A549 (cell line): ENCODE measurements around the gene TPGS1. TPM values are rescaled to one million over a fixed set of nuclear protein-coding genes. Genes with fewer than 3 reads are reported as not detected.

ENCODE experiments used
- ATAC-seq, 2 experiments: fragments of 200-7000 bp in 1 of 2; fragments of >200 bp in 1 of 2; cut with Nextera tagmentation in 1 of 2; cut with Tn5 transposase in 1 of 2; 3 replicates each; pipeline versions ENCODE4 v1.8.0 to v1.9.1; 2018 to 2020; ENCODE audit warnings: mild to moderate bottlenecking in 1 of 2, moderate library complexity in 1 of 2
- CTCF ChIA-PET: fragments of 300-600 bp; sonication (Branson Sonifier 250); formaldehyde crosslinking; extraction: SDS; loops from one replicate; lab custom pipeline; 2021; ENCODE audit warnings: antibody characterized with exemption, inconsistent platforms; lab: Yijun Ruan, JAX
- POLR2A ChIA-PET: fragments of 350-600 bp; formaldehyde crosslinking; extraction: SDS; loops from one replicate; lab custom pipeline; 2021; ENCODE audit warnings: antibody characterized with exemption, inconsistent platforms; lab: Yijun Ruan, JAX
- DNase-seq, 2 experiments: peaks; one replicate each; pipeline versions ENCODE4 v3.0.0 to v3.0.0-alpha.2; 2011 to 2016; ENCODE audit warnings: low read depth in 1 of 2, low spot score in 1 of 2
- FAIRE-seq: peaks from 2 replicates; lab custom pipeline; 2011; peaks lifted over from hg19 to GRCh38; lab: Jason Lieb, UNC
- H3K27ac ChIP-seq, 2 experiments: fragments of >200 bp; sonication (Bioruptor Twin); formaldehyde crosslinking; 3 replicates each; pipeline ENCODE4 v1.5.1; 2016 to 2017
- H3K4me1 ChIP-seq: fragments of >200 bp; sonication (Bioruptor Twin); formaldehyde crosslinking; 3 replicates; pipeline ENCODE4 v1.6.1; 2016
- H3K4me2 ChIP-seq: fragments of >200 bp; sonication (Bioruptor Twin); formaldehyde crosslinking; 3 replicates; pipeline ENCODE4 v1.6.1; 2016
- H3K4me3 ChIP-seq: fragments of >200 bp; sonication (Bioruptor Twin); formaldehyde crosslinking; 3 replicates; pipeline ENCODE4 v1.5.1; 2016
- H3K9me3 ChIP-seq: fragments of >200 bp; sonication (Bioruptor Twin); formaldehyde crosslinking; 3 replicates; pipeline ENCODE4 v1.6.1; 2016
- ATOH8 ChIP-seq: fragments of 250-450 bp; sonication (Bioruptor Pico); IDR thresholded peaks from 2 replicates; pipeline ENCODE4 v1.5.0; 2020; ENCODE audit warnings: low read depth, mild to moderate bottlenecking, moderate library complexity
- EHF ChIP-seq: fragments of 250-450 bp; sonication (Bioruptor Pico); IDR thresholded peaks from 2 replicates; pipeline ENCODE4 v1.5.0; 2020; ENCODE audit warnings: mild to moderate bottlenecking
- ELK1 ChIP-seq: fragments of 150-350 bp; IDR thresholded peaks from 2 replicates; pipeline ENCODE4 v1.6.1; 2014; ENCODE audit warnings: low read depth, mild to moderate bottlenecking, low read length
- GATA3 ChIP-seq: IDR thresholded peaks from 2 replicates; pipeline ENCODE4 v1.6.1; 2012; ENCODE audit warnings: borderline replicate concordance
- HMGXB4 ChIP-seq: fragments of 250-450 bp; sonication (Bioruptor Pico); IDR thresholded peaks from 2 replicates; pipeline ENCODE4 v1.5.0; 2021; ENCODE audit warnings: mild to moderate bottlenecking, moderate library complexity, borderline replicate concordance
- HOXB5 ChIP-seq: fragments of 250-450 bp; sonication (Bioruptor Pico); IDR thresholded peaks from 2 replicates; pipeline ENCODE4 v1.5.0; 2020; ENCODE audit warnings: mild to moderate bottlenecking, moderate library complexity
- JUN ChIP-seq, 2 experiments: fragments of >200 bp; sonication (Bioruptor Twin); formaldehyde crosslinking; IDR thresholded peaks; 2 replicates in 1 of 2; 3 replicates in 1 of 2; pipeline ENCODE4 v1.6.1; 2016 to 2017
- JUNB ChIP-seq: fragments of >200 bp; sonication (Bioruptor Twin); formaldehyde crosslinking; IDR thresholded peaks from 2 replicates; pipeline ENCODE4 v1.6.1; 2016
- KDM1A ChIP-seq: fragments of 200-600 bp; sonication (generic); IDR thresholded peaks from 2 replicates; pipeline ENCODE4 v1.6.1; 2016; ENCODE audit warnings: low read depth, mild to moderate bottlenecking
- KDM5A ChIP-seq: fragments of 200-600 bp; sonication (generic); IDR thresholded peaks from 2 replicates; pipeline ENCODE4 v1.6.1; 2016; ENCODE audit warnings: antibody characterized with exemption, mild to moderate bottlenecking
- MAFK ChIP-seq: fragments of 450-650 bp; IDR thresholded peaks from 2 replicates; pipeline ENCODE4 v1.6.1; 2014; ENCODE audit not compliant: partially characterized antibody
- MAZ ChIP-seq: fragments of 150-350 bp; IDR thresholded peaks from 2 replicates; pipeline ENCODE4 v1.6.1; 2014; ENCODE audit warnings: antibody characterized with exemption, low read depth, low read length, borderline replicate concordance
- RAD21 ChIP-seq, 2 experiments: fragments of >200 bp in 1 of 2; sonication (Bioruptor Twin) in 1 of 2; formaldehyde crosslinking in 1 of 2; IDR thresholded peaks in 1 of 2; conservative IDR thresholded peaks in 1 of 2; 2 replicates in 1 of 2; 3 replicates in 1 of 2; pipeline ENCODE4 v1.6.1; 2012 to 2018; ENCODE audit warnings: inconsistent platforms in 1 of 2
- REST ChIP-seq: fragments of 200-600 bp; sonication (generic); IDR thresholded peaks from 2 replicates; pipeline ENCODE4 v1.6.1; 2016; ENCODE audit warnings: antibody characterized with exemption, mild to moderate bottlenecking, moderate library complexity
- SMC3 ChIP-seq: fragments of >200 bp; sonication (Bioruptor Twin); formaldehyde crosslinking; IDR thresholded peaks from 3 replicates; pipeline ENCODE4 v1.6.1; 2018; ENCODE audit warnings: inconsistent platforms
- TFCP2L1 ChIP-seq: fragments of 250-450 bp; sonication (Bioruptor Pico); IDR thresholded peaks from 2 replicates; pipeline ENCODE4 v1.5.0; 2021; ENCODE audit warnings: mild to moderate bottlenecking
- USF2 ChIP-seq: fragments of 450-650 bp; IDR thresholded peaks from 2 replicates; pipeline ENCODE4 v1.6.1; 2014; ENCODE audit warnings: antibody characterized with exemption
- ZFP36 ChIP-seq: fragments of 450-650 bp; IDR thresholded peaks from 2 replicates; pipeline ENCODE4 v1.6.1; 2014; ENCODE audit warnings: borderline replicate concordance; ENCODE audit not compliant: partially characterized antibody
- ZNF302 ChIP-seq: fragments of 250-450 bp; sonication (Bioruptor Pico); IDR thresholded peaks from 2 replicates; pipeline ENCODE4 v1.9.0; 2021; ENCODE audit warnings: inconsistent platforms, mild to moderate bottlenecking, moderate library complexity
- WGBS: methylation state at CpG from one replicate; pipeline ENCODE4 v1.1.6; 2017; ENCODE audit errors: missing lambda C conversion rate; 5-methylcytosine and 5-hydroxymethylcytosine counted together
- polyA plus RNA-seq, 4 experiments: library from polyadenylated mRNA; depleted of rRNA in 3 of 4; stranded (reverse); fragments of >200 nt; fragmentation: RNase III in 1 of 4; extraction: RNeasy Plus Mini Kit Qiagen cat#74134 plus additional on column Dnase treatment in 1 of 4; gene quantifications; 2 replicates in 3 of 4; 3 replicates in 1 of 4; pipeline ENCODE4 v1.2.3, GENCODE V29; 2011 to 2017

TPGS1 gene
- polyA plus RNA-seq, 2 of the 4 experiments (the other 2 are of a cell fraction): 2.7 to 13.1 TPM

GRCh38 chr19:478976-479375 lies 28.3 kb upstream of the TPGS1 start:
- POLR2A ChIA-PET: no interaction called here
- Histone ChIP-seq H3K9me3 (no peaks in the 10 kb centered on the region), H3K27ac (no peak overlapping the region), H3K4me1 (no peaks in the 10 kb centered on the region), H3K4me2 (no peak overlapping the region)
- CTCF ChIA-PET: no interaction called here
- FAIRE-seq (no peak), ATAC-seq (no peak)
- TF ChIP-seq ZFP36 (no peak), SMC3 (no peak), KDM1A (no peak), KDM5A (no peak), MAFK (no peak), ATOH8 (no peak), HOXB5 (no peak), MAZ (no peak), ZNF302 (CRISPR knock-in tag) (no peak), HMGXB4 (CRISPR knock-in tag) (no peak), JUNB (no peak), TFCP2L1 (CRISPR knock-in tag) (no peak), EHF (no peak), REST (no peak), USF2 (no peak), RAD21 (conservative IDR thresholded peaks at IDR 0.05 in 1 of 2, IDR thresholded peaks at IDR 0.05 in 1 of 2) (no peak), GATA3 (no peak), JUN (IDR thresholded peaks at IDR 0.05) (no peak), ELK1 (no peak)
- TF ChIP-seq, all 56 proteins: peak for 0
- no peak for DNase-seq
- WGBS: 84% methylated on average over 14 of the region's 14 CpGs
- no peak overlapping the region for H3K4me3 ChIP-seq
